Esophagus squamous epithelium (tissue), 4 donors: ENCODE data around the gene MALRD1.

ENCODE experiments used
- POLR2A ChIP-seq, 4 donors: fragments of 450-650 bp; IDR thresholded peaks; one replicate each; pipeline ENCODE4 v1.6.1; 2017; ENCODE audit warnings: antibody characterized with exemption in 4 of 4, mild to moderate bottlenecking in 4 of 4, moderate library complexity in 3 of 4
- TF ChIP-seq, protein P1 (sequence below), 6 experiments: fragments of 450-650 bp in 4 of 6; fragments of 200-600 bp in 2 of 6; sonication (generic) in 2 of 6; IDR thresholded peaks; one replicate each; pipeline ENCODE4 v1.5.1; 2016 to 2019; ENCODE audit warnings: antibody characterized with exemption in 6 of 6, mild to moderate bottlenecking in 4 of 6, moderate library complexity in 4 of 6

- TF ChIP-seq, protein P1, sequence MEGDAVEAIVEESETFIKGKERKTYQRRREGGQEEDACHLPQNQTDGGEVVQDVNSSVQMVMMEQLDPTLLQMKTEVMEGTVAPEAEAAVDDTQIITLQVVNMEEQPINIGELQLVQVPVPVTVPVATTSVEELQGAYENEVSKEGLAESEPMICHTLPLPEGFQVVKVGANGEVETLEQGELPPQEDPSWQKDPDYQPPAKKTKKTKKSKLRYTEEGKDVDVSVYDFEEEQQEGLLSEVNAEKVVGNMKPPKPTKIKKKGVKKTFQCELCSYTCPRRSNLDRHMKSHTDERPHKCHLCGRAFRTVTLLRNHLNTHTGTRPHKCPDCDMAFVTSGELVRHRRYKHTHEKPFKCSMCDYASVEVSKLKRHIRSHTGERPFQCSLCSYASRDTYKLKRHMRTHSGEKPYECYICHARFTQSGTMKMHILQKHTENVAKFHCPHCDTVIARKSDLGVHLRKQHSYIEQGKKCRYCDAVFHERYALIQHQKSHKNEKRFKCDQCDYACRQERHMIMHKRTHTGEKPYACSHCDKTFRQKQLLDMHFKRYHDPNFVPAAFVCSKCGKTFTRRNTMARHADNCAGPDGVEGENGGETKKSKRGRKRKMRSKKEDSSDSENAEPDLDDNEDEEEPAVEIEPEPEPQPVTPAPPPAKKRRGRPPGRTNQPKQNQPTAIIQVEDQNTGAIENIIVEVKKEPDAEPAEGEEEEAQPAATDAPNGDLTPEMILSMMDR (IDR thresholded peaks at IDR 0.05): no peak
- no peak for TF ChIP-seq POLR2A (IDR thresholded peaks at IDR 0.05)
Measured at GRCh38 chr10:19576576-19576975, 528.0 kb downstream of the MALRD1 start.
